HG03571 (cell line): ENCODE data around the gene KMT2A.
"Not testable (repeated sequence)": the region's sequence is repeated elsewhere in the genome, so short reads cannot be mapped to it uniquely, and the experiment has no call there.

ENCODE experiments used
- ATAC-seq: cut with Tn5 transposase; IDR thresholded peaks from one replicate; pipeline ENCODE4 v1.9.1; 2021; ENCODE audit not compliant: unreplicated experiment

Gene KMT2A

DNA sequence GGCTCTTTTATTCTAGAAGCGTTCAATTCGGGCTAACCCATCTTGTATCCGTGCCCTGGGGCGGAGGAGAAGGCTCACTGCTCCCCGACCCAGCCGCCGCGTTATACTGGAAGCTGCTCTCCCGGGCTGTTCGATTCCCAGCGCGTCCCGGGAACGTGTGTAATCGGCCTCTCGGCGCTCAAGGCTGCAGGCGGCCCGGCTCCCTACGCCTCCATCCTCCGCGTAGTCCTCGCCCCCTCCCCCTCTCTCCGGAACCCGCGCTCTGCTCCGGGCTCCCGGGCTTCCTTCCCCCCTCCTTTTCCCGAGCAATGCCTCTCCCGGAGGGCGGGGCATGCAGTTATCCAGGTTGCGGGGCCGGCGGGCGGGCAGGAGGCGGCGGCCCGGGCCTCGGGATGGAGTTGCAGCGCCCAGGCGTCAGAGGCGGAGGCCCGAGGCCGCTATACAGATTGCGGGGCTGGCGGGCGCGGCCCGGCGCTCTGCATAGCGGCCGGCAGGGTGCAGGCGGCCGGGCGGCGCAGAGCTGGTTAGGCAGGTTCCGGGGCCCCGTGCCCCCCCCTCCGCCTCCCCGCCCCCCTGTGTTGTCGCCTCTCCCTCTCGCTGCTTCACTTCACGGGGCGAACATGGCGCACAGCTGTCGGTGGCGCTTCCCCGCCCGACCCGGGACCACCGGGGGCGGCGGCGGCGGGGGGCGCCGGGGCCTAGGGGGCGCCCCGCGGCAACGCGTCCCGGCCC is at the start of gene KMT2A:
Gene KMT2A (plus strand): TSS at position 600 of the 732 bp plus-strand sequence. CDS start 21 bp downstream, at position 621.
- ATAC-seq, result peak; percentile 42

DNA sequence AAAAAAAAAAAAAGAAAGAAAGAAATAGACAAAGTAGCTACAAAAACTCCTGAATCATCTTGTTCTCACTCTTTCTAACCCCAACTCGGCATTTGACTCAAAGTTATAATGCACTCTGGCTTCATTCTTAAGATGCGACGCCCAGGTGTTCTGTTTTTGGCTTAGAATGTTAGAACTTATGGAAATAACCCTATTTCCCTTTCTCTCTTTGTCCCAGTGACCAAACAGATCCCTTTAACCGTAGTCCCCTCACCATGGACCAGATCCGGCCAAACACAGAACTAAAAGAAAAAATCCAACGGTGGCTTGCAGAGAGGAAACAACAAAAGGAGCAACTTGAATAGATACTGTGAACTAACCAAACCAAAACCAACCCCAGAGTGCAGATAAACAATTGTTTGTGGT is 40.2 kb upstream of the KMT2A start:
- no peak for ATAC-seq

GRCh38 chr11:118397448-118397847 is 38.8 kb upstream of the KMT2A start:
- ATAC-seq, result no peak

- ATAC-seq, result no peak
These were observed 37.3 kb upstream of the KMT2A start for GRCh38 chr11:118398791-118399559.

- ATAC-seq, result peak; percentile 48
These were observed 35.0 kb upstream of the KMT2A start, which contains the start of gene ATP5MG for GRCh38 chr11:118401151-118401879. Gene ATP5MG, plus strand, starts transcription at chr11:118401606. Its CDS starts 60 bp downstream, at chr11:118401666.

DNA sequence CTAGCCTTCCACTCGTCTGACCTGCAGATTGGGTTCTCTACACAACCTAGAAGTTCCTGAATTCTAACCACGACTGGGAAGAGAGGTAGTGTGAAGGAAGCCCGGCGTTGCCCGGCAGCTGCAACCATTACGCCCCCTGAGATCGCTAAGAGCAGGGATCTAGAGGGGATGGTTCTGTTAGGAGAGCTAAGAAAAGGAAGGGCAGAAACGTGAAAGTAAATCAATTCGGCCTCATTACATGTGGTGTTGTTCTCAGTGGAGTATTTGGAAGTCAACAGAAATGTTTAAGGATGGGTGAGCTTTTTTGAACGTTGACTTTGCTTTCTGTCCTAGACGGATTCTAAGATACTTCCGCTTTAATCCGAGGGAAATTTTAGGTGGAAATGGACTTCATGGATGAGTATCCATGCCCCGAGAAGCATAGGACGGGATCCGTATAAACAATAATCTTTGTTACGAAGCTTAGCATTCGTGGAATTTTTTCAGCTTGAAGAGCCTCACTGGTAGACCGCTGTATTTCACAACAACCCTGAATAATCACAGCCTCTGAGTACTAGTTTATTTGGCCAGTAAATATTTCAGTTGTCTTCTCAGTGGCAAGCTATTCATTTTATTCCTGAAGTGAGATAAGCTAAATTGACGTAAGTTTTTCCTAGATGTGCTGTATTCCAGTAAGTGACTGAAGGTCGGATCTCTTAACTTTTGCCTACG is 34.3 kb upstream of the KMT2A start:
- no peak for ATAC-seq

DNA sequence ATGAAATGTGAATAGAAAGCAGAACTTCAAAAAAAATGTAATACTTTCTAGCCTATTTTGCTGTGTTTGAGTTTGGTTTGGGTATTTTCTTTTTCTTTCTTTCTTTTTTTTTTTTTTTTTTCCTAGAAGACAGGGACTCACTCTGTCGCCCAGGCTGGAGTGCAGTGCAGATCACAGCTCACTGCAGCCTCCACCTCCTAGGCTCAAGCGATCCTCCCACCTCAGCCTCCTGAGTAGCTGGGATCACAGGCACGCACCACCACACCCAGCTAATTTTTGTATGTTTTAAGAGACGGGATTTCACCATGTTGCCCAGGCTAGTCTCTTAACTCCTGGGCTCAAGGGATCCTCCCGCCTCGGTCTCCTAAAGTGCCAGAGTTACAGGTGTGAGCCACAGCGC is 33.7 kb upstream of the KMT2A start:
- not testable (repeated sequence) for ATAC-seq

- ATAC-seq, result no peak
These were observed 29.6 kb upstream of the KMT2A start for GRCh38 chr11:118406599-118407166.

GRCh38 chr11:118410055-118410745 is 26.1 kb upstream of the KMT2A start:
- ATAC-seq, result no peak

- ATAC-seq, result no peak
These were observed 24.8 kb upstream of the KMT2A start for GRCh38 chr11:118411530-118411929.

- ATAC-seq, result no peak
These were observed 23.4 kb upstream of the KMT2A start for GRCh38 chr11:118412921-118413320.

- no peak for ATAC-seq
These were observed 21.1 kb upstream of the KMT2A start for GRCh38 chr11:118415062-118415738.

DNA sequence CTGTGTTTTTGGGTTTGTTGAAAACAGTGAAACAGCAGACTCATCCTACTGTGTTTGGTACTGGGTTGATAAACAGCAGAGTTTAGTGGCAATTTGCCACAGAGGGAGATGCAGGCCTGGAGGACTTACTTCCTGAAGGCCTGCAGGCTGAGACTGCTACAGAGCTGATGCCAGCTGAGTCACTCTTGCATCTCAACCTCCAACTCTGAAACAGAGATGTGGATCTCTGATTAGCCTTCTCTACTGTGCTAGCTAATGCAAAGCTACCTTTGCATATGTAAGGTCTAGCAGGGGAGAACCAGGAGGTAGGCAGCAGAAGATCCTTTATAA is 20.6 kb upstream of the KMT2A start:
- ATAC-seq, result no peak

GRCh38 chr11:118416900-118417299 is 19.4 kb upstream of the KMT2A start:
- ATAC-seq, result not testable (repeated sequence)

DNA sequence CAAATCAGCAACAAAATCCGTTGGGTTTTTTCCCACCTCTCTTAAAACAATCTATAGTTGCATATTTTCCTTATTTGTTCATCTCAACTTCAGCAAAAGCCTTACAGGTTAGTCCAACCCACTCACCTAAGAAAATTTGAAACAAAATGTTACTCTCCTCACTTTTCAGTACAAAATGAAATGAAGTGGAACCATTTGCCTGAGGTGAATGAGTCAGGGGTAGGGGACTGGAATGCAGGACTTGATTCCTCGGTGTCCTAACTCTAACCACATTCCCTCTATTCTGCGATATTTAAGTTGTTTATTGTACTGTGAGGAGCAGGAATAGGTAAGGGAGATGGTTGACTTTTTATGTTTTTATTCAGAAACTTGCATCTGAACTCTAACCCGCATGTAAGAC is 18.5 kb upstream of the KMT2A start:
- no peak for ATAC-seq

DNA sequence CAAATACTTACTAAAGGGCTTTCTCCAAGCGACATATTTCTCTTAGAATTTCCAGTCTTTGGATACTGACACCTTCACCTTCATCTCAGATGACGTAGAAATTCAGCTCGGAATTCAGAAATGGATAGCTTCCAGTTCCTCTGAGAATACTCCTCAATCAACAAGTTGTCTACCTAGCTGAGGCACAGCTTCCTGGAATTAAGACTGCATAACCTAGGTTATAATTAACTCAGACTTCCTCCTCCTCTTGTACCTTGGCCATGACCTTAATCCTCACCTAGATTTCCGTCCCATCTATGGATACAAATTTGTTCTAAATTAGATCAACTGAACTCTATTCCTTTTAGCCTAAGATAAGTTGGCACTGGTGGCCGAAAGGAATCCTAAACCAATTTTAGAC is 17.5 kb upstream of the KMT2A start:
- ATAC-seq, result no peak

- ATAC-seq, result no peak
These were observed 8.6 kb upstream of the KMT2A start for GRCh38 chr11:118427707-118428106.

DNA sequence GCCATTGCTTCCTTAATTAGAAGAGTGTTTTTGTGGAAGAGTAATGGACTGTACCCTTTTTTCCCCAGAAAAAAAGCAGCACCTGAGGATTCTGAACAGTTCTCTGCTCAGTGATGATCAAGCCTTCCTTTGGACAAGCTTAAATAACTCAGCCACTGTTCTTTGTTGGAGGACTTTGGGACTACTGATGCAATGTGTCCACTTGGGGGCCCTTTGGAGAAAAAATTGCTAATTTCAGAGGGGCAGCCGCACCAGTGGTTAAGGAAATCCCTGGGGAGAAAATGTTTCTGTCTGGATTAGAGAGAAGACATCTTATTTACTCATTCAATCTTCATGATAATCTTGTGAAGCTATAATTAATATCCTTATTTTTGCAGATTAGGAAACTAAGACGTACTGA is 5.3 kb upstream of the KMT2A start:
- no peak for ATAC-seq

DNA sequence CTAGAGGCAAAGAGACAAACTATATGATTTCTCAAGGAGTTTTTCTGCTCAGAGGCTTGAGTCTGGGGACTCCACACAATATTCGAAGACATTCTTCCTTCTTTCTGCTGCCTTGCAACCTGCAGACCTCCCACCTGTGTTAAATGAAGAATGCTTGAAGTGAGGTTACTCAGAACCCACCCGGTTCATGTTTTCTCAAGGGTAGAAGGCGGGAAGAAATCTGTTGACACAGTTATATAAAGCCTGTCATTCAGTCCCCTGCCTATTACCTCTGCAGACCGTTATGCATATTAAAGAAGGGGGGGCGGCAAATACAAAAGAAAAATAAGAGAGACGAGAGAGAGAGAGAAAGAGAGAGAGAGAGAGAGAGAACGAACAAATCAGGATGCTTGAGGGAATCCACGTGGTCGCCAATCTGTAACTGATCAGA is 2.2 kb upstream of the KMT2A start:
- ATAC-seq, result no peak
